H1 (cell line): ENCODE measurements around the gene SERPINB1. TPM values are rescaled to one million over a fixed set of nuclear protein-coding genes. Genes with fewer than 3 reads are reported as not detected.

Experiments
- CTCF ChIA-PET: fragments of 300-600 bp; sonication (Branson Sonifier 250); formaldehyde crosslinking; loops from one replicate; lab custom pipeline; 2021; ENCODE audit not compliant: partially characterized antibody; lab: Charles Lee
- POLR2A ChIA-PET: fragments of 300-600 bp; sonication (Branson Sonifier 250); formaldehyde crosslinking; loops from one replicate; lab custom pipeline; 2021; ENCODE audit warnings: inconsistent platforms; ENCODE audit not compliant: partially characterized antibody; lab: Charles Lee
- DNase-seq, 2 experiments: peaks; one replicate each; pipeline versions ENCODE4 v3.0.0 to v3.0.0-alpha.2; 2010 to 2022; ENCODE audit warnings: low spot score in 2 of 2, low read depth in 1 of 2, mixed read lengths in 1 of 2
- FAIRE-seq: peaks from 2 replicates; lab custom pipeline; 2011; peaks lifted over from hg19 to GRCh38; lab: Jason Lieb, UNC
- H2AFZ ChIP-seq: 2 replicates; pipeline ENCODE4 v1.8.1; 2012; ENCODE audit warnings: low read length, inconsistent platforms
- H2AK5ac ChIP-seq: 2 replicates; pipeline ENCODE4 v1.6.1; 2013; ENCODE audit warnings: low read depth, low read length
- H2BK120ac ChIP-seq: replicated peaks from 2 replicates; pipeline ENCODE3; 2013; ENCODE audit warnings: low read depth, low read length, inconsistent platforms
- H2BK12ac ChIP-seq: 2 replicates; pipeline ENCODE4 v1.6.1; 2013; ENCODE audit warnings: low read depth, low read length
- H2BK15ac ChIP-seq: 2 replicates; pipeline ENCODE4 v1.6.1; 2013; ENCODE audit warnings: low read length
- H2BK20ac ChIP-seq: 2 replicates; pipeline ENCODE4 v1.6.1; 2013; ENCODE audit warnings: low read length
- H2BK5ac ChIP-seq: 2 replicates; pipeline ENCODE4 v1.6.1; 2013; ENCODE audit warnings: low read depth, low read length
- H3K14ac ChIP-seq: 2 replicates; pipeline ENCODE4 v1.6.1; 2013; ENCODE audit warnings: inconsistent platforms; ENCODE audit not compliant: insufficient read length
- H3K18ac ChIP-seq: 2 replicates; pipeline ENCODE4 v1.6.1; 2013; ENCODE audit warnings: low read length; ENCODE audit errors: extremely low read depth
- H3K23ac ChIP-seq: 2 replicates; pipeline ENCODE4 v1.6.1; 2013; ENCODE audit warnings: inconsistent platforms; ENCODE audit not compliant: insufficient read length
- H3K23me2 ChIP-seq: 2 replicates; pipeline ENCODE4 v1.6.1; 2013; ENCODE audit warnings: low read depth, low read length
- H3K27ac ChIP-seq: 2 replicates; pipeline ENCODE4 v1.6.1; 2011; ENCODE audit warnings: low read depth, low read length, inconsistent platforms
- H3K27me3 ChIP-seq, 4 experiments: replicated peaks in 1 of 4; 1 replicate in 1 of 4; 2 replicates in 3 of 4; pipeline versions ENCODE4 v1.6.1 to v1.8.1; 2011 to 2013; ENCODE audit warnings: low read length in 3 of 4, mild to moderate bottlenecking in 3 of 4, inconsistent platforms in 2 of 4, mixed read lengths in 2 of 4, moderate library complexity in 1 of 4; ENCODE audit not compliant: control insufficient read depth in 3 of 4, insufficient read depth in 3 of 4; ENCODE audit errors: extremely low read depth in 1 of 4
- H3K36me3 ChIP-seq, 4 experiments: 2 replicates each; pipeline versions ENCODE4 v1.6.1 to v1.8.1; 2011 to 2013; ENCODE audit warnings: mild to moderate bottlenecking in 4 of 4, low read length in 3 of 4, moderate library complexity in 2 of 4, control low read depth in 1 of 4, inconsistent platforms in 1 of 4; ENCODE audit not compliant: insufficient read depth in 4 of 4, control insufficient read depth in 2 of 4
- H3K4ac ChIP-seq: replicated peaks from 2 replicates; pipeline ENCODE3; 2013; ENCODE audit warnings: low read length, low read depth, mixed read lengths, inconsistent platforms; ENCODE audit not compliant: insufficient read length
- H3K4me1 ChIP-seq, 4 experiments: replicated peaks in 1 of 4; 1 replicate in 1 of 4; 2 replicates in 3 of 4; pipeline versions ENCODE4 v1.6.1 to v1.8.1; 2011 to 2013; ENCODE audit warnings: low read length in 3 of 4, inconsistent platforms in 2 of 4, mixed read lengths in 1 of 4; ENCODE audit not compliant: insufficient read depth in 4 of 4, control insufficient read depth in 3 of 4
- H3K4me2 ChIP-seq, 2 experiments: 2 replicates each; pipeline versions ENCODE4 v1.6.1 to v1.8.1; 2011 to 2013; ENCODE audit warnings: low read depth in 2 of 2, low read length in 2 of 2, control low read depth in 1 of 2, inconsistent platforms in 1 of 2, mild to moderate bottlenecking in 1 of 2; ENCODE audit not compliant: insufficient read depth in 1 of 2
- H3K4me3 ChIP-seq, 4 experiments: fragments of 200-600, 300-600 bp in 1 of 4; sonication (generic), shearing (Covaris generic), sonication (Bioruptor Twin) in 1 of 4; 2 replicates each; pipeline versions ENCODE4 v1.5.1 to v1.8.1; 2011 to 2016; ENCODE audit warnings: low read length in 4 of 4, low read depth in 3 of 4, control low read depth in 2 of 4, inconsistent platforms in 2 of 4, mild to moderate bottlenecking in 2 of 4, mixed read lengths in 1 of 4, moderate library complexity in 1 of 4; ENCODE audit not compliant: insufficient read depth in 2 of 4; ENCODE audit errors: extremely low read depth in 1 of 4
- H3K56ac ChIP-seq: replicated peaks from 2 replicates; pipeline ENCODE3; 2013; ENCODE audit warnings: low read depth, mild to moderate bottlenecking, mixed read lengths, low read length, inconsistent platforms; ENCODE audit not compliant: insufficient read length
- H3K79me1 ChIP-seq: 2 replicates; pipeline ENCODE4 v1.6.1; 2013; ENCODE audit warnings: low read depth, low read length, control low read depth
- H3K79me2 ChIP-seq, 2 experiments: 2 replicates each; pipeline versions ENCODE4 v1.6.1 to v1.8.1; 2012 to 2013; ENCODE audit warnings: low read length in 2 of 2, mild to moderate bottlenecking in 2 of 2, inconsistent platforms in 1 of 2; ENCODE audit not compliant: insufficient read depth in 2 of 2, control insufficient read depth in 1 of 2
- H3K9ac ChIP-seq, 4 experiments: replicated peaks in 1 of 4; 1 replicate in 1 of 4; 2 replicates in 3 of 4; pipeline versions ENCODE4 v1.6.1 to v1.8.1; 2011 to 2013; ENCODE audit warnings: low read depth in 3 of 4, low read length in 3 of 4, control low read depth in 2 of 4, mild to moderate bottlenecking in 2 of 4, moderate library complexity in 2 of 4, inconsistent platforms in 1 of 4; ENCODE audit errors: extremely low read depth in 1 of 4
- H3K9me3 ChIP-seq, 2 experiments: 2 replicates each; pipeline versions ENCODE4 v1.6.1 to v1.8.1; 2012 to 2013; ENCODE audit warnings: mild to moderate bottlenecking in 2 of 2, moderate library complexity in 2 of 2, control low read depth in 1 of 2, inconsistent platforms in 1 of 2, low read depth in 1 of 2, low read length in 1 of 2, mixed read lengths in 1 of 2; ENCODE audit not compliant: insufficient read depth in 2 of 2
- H4K20me1 ChIP-seq, 2 experiments: replicated peaks in 1 of 2; 2 replicates each; pipeline versions ENCODE3 to v1.8.1; 2011 to 2013; ENCODE audit warnings: inconsistent platforms in 2 of 2, low read length in 2 of 2, mild to moderate bottlenecking in 1 of 2; ENCODE audit not compliant: insufficient read depth in 2 of 2, control insufficient read depth in 1 of 2
- H4K5ac ChIP-seq: 2 replicates; pipeline ENCODE4 v1.6.1; 2013; ENCODE audit warnings: low read length, low read depth, mixed read lengths, inconsistent platforms; ENCODE audit not compliant: insufficient read length
- H4K8ac ChIP-seq: 2 replicates; pipeline ENCODE4 v1.8.0; 2013; ENCODE audit warnings: mild to moderate bottlenecking, moderate library complexity, low read length, inconsistent platforms; ENCODE audit not compliant: insufficient read depth; ENCODE audit errors: extremely low read depth
- H4K91ac ChIP-seq: replicated peaks from 2 replicates; pipeline ENCODE3; 2013; ENCODE audit warnings: low read length, mixed read lengths, inconsistent platforms; ENCODE audit not compliant: insufficient read length
- CHD1 ChIP-seq: IDR thresholded peaks from 2 replicates; pipeline ENCODE4 v1.6.1; 2012; ENCODE audit warnings: low read depth, low read length, improper control_type of control experiment
- E2F6 ChIP-seq: IDR thresholded peaks from 2 replicates; pipeline ENCODE4 v1.6.1; 2012; ENCODE audit warnings: inconsistent platforms
- EP300 ChIP-seq, 2 experiments: IDR thresholded peaks; 1 replicate in 1 of 2; 2 replicates in 1 of 2; pipeline ENCODE4 v1.6.1; 2011 to 2012; ENCODE audit warnings: low read depth in 2 of 2, low read length in 2 of 2, mild to moderate bottlenecking in 2 of 2, borderline replicate concordance in 1 of 2, inconsistent platforms in 1 of 2, moderate library complexity in 1 of 2
- FOSL1 ChIP-seq: IDR thresholded peaks from 2 replicates; pipeline ENCODE4 v1.6.1; 2011; ENCODE audit warnings: mild to moderate bottlenecking, low read depth, low read length, moderate library complexity; ENCODE audit not compliant: insufficient read depth
- GTF2F1 ChIP-seq: IDR thresholded peaks from 2 replicates; pipeline ENCODE4 v1.6.1; 2012; ENCODE audit warnings: low read depth, low read length, improper control_type of control experiment, borderline replicate concordance
- HDAC2 ChIP-seq, 2 experiments: fragments of 300-600 bp in 1 of 2; sonication (generic) in 1 of 2; IDR thresholded peaks; 2 replicates each; pipeline ENCODE4 v1.6.1; 2011 to 2012; ENCODE audit warnings: low read depth in 2 of 2, low read length in 2 of 2, mild to moderate bottlenecking in 2 of 2, moderate library complexity in 2 of 2, borderline replicate concordance in 1 of 2, inconsistent platforms in 1 of 2
- KDM1A ChIP-seq: fragments of 200-600, 300-600 bp; sonication (generic); IDR thresholded peaks from 2 replicates; pipeline ENCODE4 v1.7.1; 2016; ENCODE audit warnings: mild to moderate bottlenecking, low read length, borderline replicate concordance
- KDM5A ChIP-seq: fragments of 200-600 bp; IDR thresholded peaks from 2 replicates; pipeline ENCODE4 v1.7.1; 2012; ENCODE audit warnings: mild to moderate bottlenecking, low read length, inconsistent platforms, mixed read lengths
- SRF ChIP-seq: IDR thresholded peaks from 2 replicates; pipeline ENCODE4 v1.6.1; 2011; ENCODE audit warnings: mild to moderate bottlenecking, low read depth, low read length, moderate library complexity
- TAF7 ChIP-seq: optimal IDR thresholded peaks from 2 replicates; pipeline ENCODE3; 2011; ENCODE audit warnings: low read depth, mild to moderate bottlenecking, inconsistent platforms, low read length, moderate library complexity, borderline replicate concordance
- TEAD4 ChIP-seq: IDR thresholded peaks from 2 replicates; pipeline ENCODE4 v1.6.1; 2012; ENCODE audit warnings: low read depth, low read length, inconsistent platforms, mixed read lengths
- WGBS, 2 experiments: shearing (Covaris generic) in 1 of 2; methylation state at CpG; one replicate each; pipeline versions ENCODE4 v1.1.6 to v1.1.7; 2013 to 2015; ENCODE audit warnings: low lambda C conversion rate in 2 of 2, mixed read lengths in 2 of 2, inconsistent platforms in 1 of 2, low coverage in 1 of 2, missing lambda C conversion rate in 1 of 2; ENCODE audit not compliant: insufficient replicate concordance in 2 of 2, insufficient coverage in 1 of 2, insufficient read length in 1 of 2; ENCODE audit errors: extremely low coverage in 1 of 2, missing lambda C conversion rate in 1 of 2; 5-methylcytosine and 5-hydroxymethylcytosine counted together
- polyA plus RNA-seq, 7 experiments: library from polyadenylated mRNA; depleted of rRNA in 3 of 7; stranded (reverse) in 5 of 7; unstranded in 2 of 7; fragments of >200 nt in 5 of 7; fragments of 200-250 nt in 2 of 7; gene quantifications; 1 replicate in 5 of 7; 2 replicates in 1 of 7; 4 replicates in 1 of 7; pipeline versions ENCODE4 v1.2.1 to v1.2.3, GENCODE V29; 2011 to 2013; ENCODE audit warnings: missing spikeins in 2 of 7, mixed read lengths in 2 of 7
- total RNA-seq: library from RNA; stranded (reverse); fragmentation: NEBNext Ultra II Directional; extraction: Animal tissue kit (Norgen Biotek cat#: 25700); gene quantifications from 2 replicates; pipeline ENCODE4 v1.2.1, GENCODE V29; 2021

SERPINB1 gene
- total and polyA plus RNA-seq, 2 of the 8 experiments (the other 6 are each of a cell fraction or from before 2014, with no cell fraction given), result 8.1 to 17.3 TPM

- H4K20me1 ChIP-seq, result no peaks in the 10 kb centered on the region
- H3K4ac ChIP-seq, result no peak overlapping the region
- no peak overlapping the region for H2BK15ac ChIP-seq
- H2BK12ac ChIP-seq, result no peak overlapping the region
- H3K4me2 ChIP-seq, result no peak overlapping the region
- WGBS, 2 experiments, result 93% methylated on average over 3 of the region's 3 CpGs; no CpG with 5 or more reads in 1 of the 2 experiments
- H4K91ac ChIP-seq, result no peak overlapping the region
- no peak overlapping the region for H3K14ac ChIP-seq
- H3K9ac ChIP-seq, result no peak overlapping the region
- H2AK5ac ChIP-seq, result no peak overlapping the region
- H3K9me3 ChIP-seq, result peaks cover 4 to 6% of the 10 kb centered on the region in 2 experiments; a peak in 2 of 4 replicates
- H3K4me1 ChIP-seq, result no peaks in the 10 kb centered on the region
- no peaks in the 10 kb centered on the region for H3K79me1 ChIP-seq
- H2BK20ac ChIP-seq, result no peak overlapping the region
- H3K79me2 ChIP-seq, result no peaks in the 10 kb centered on the region
- H2AFZ ChIP-seq, result no peak overlapping the region
- no peaks in the 10 kb centered on the region for H3K36me3 ChIP-seq
- H3K27ac ChIP-seq, result no peak overlapping the region
- no peak for FAIRE-seq
- no peak overlapping the region for H3K56ac ChIP-seq
- no peak overlapping the region for H3K4me3 ChIP-seq
- POLR2A ChIA-PET, result interaction anchor here (0.7 to 1.9 kb wide), 5 partner anchors 11 to 50 kb away, joined by 3 to 4 read pairs (median 3); no protein-coding TSS in a partner anchor
- H2BK120ac ChIP-seq, result no peak overlapping the region
- no peaks in the 10 kb centered on the region for H3K27me3 ChIP-seq
- H2BK5ac ChIP-seq, result no peak overlapping the region
- DNase-seq, result no peak
- CTCF ChIA-PET, result interaction anchor here (1.2 to 1.6 kb wide), 5 partner anchors 23 to 134 kb away, joined by 3 to 5 read pairs (median 5); partner anchors contain the start of gene SERPINB1
- no peak overlapping the region for H3K23ac ChIP-seq
- no peak overlapping the region for H3K18ac ChIP-seq
- H3K23me2 ChIP-seq, result no peaks in the 10 kb centered on the region; the same call in 1 of the 2 replicates
- no peak overlapping the region for H4K5ac ChIP-seq
- no peak overlapping the region for H4K8ac ChIP-seq
- no peak for TF ChIP-seq SRF
- no peak for TF ChIP-seq TEAD4
- TF ChIP-seq EP300 (IDR thresholded peaks at IDR 0.05; ENCODE audit: borderline replicate concordance in 1 of 2, low read depth in 2 of 2, low read length in 2 of 2), result no peak
- TF ChIP-seq KDM5A, result no peak
- no peak for TF ChIP-seq HDAC2 (IDR thresholded peaks at IDR 0.05; ENCODE audit: borderline replicate concordance in 1 of 2, low read depth in 2 of 2, low read length in 2 of 2)
- TF ChIP-seq CHD1, result no peak
- TF ChIP-seq FOSL1, result no peak
- no peak for TF ChIP-seq GTF2F1
- TF ChIP-seq E2F6, result no peak
- no peak for TF ChIP-seq TAF7
- TF ChIP-seq KDM1A, result no peak
Measured at GRCh38 chr6:2818593-2818992, 23.1 kb downstream of the SERPINB1 start.
